GM04503 (cell line): ENCODE measurements around the gene ADARB2.

Experiments used
- DNase-seq: peaks from one replicate; pipeline ENCODE4 v3.0.0-alpha.2; 2012; ENCODE audit warnings: low read depth

The ADARB2 gene

GRCh38 chr10:1525354-1526162, 211.8 kb downstream of the ADARB2 start:
- DNase-seq = no peak

GRCh38 chr10:1524540-1524939, 212.8 kb downstream of the ADARB2 start:
- DNase-seq = no peak

- DNase-seq = no peak
Measured at GRCh38 chr10:1523221-1523620, 214.1 kb downstream of the ADARB2 start.

- no peak for DNase-seq
Measured at GRCh38 chr10:1522237-1522636, 215.1 kb downstream of the ADARB2 start.

GRCh38 chr10:1521741-1522140, 215.6 kb downstream of the ADARB2 start:
- DNase-seq = no peak

- no peak for DNase-seq
Measured at GRCh38 chr10:1520909-1521565, 216.3 kb downstream of the ADARB2 start.

GRCh38 chr10:1519391-1519790, 217.9 kb downstream of the ADARB2 start:
- no peak for DNase-seq

- DNase-seq = no peak
Measured at GRCh38 chr10:1517684-1518083, 219.6 kb downstream of the ADARB2 start.

- no peak for DNase-seq
Measured at GRCh38 chr10:1516492-1517165, 220.7 kb downstream of the ADARB2 start.

- no peak for DNase-seq
Measured at GRCh38 chr10:1515780-1516491, 221.4 kb downstream of the ADARB2 start.

- DNase-seq = no peak
Measured at GRCh38 chr10:1515121-1515779, 222.1 kb downstream of the ADARB2 start.

GRCh38 chr10:1514681-1515080, 222.6 kb downstream of the ADARB2 start:
- DNase-seq = no peak

GRCh38 chr10:1513221-1513620, 224.1 kb downstream of the ADARB2 start:
- DNase-seq = no peak

- DNase-seq = no peak
Measured at GRCh38 chr10:1509011-1509530, 228.3 kb downstream of the ADARB2 start.

- no peak for DNase-seq
Measured at GRCh38 chr10:1508096-1508495, 229.2 kb downstream of the ADARB2 start.

- no peak for DNase-seq
Measured at GRCh38 chr10:1507436-1507835, 229.9 kb downstream of the ADARB2 start.

- DNase-seq = no peak
Measured at GRCh38 chr10:1504940-1505339, 232.4 kb downstream of the ADARB2 start.

GRCh38 chr10:1504286-1504685, 233.0 kb downstream of the ADARB2 start:
- no peak for DNase-seq

- DNase-seq = no peak
Measured at GRCh38 chr10:1502451-1502850, 234.9 kb downstream of the ADARB2 start.

- DNase-seq = no peak
Measured at GRCh38 chr10:1499359-1499957, 237.9 kb downstream of the ADARB2 start.

GRCh38 chr10:1498746-1499358, 238.5 kb downstream of the ADARB2 start:
- no peak for DNase-seq
